CD14-positive monocyte (primary cell): Measurements from ENCODE around the gene RPLP2. TPM values are rescaled to one million over a fixed set of nuclear protein-coding genes. Genes with fewer than 3 reads are reported as not detected.
A peak's percentile ranks its signal among the peaks of the same experiment; 100 is the strongest.

Source experiments
- DNase-seq, 3 donors: peaks; one replicate each; pipeline ENCODE4 v3.0.0-alpha.2; 2011 to 2022
- H2AFZ ChIP-seq: 2 replicates; pipeline ENCODE4 v1.6.0; 2012; ENCODE audit warnings: mild to moderate bottlenecking, low read depth, low read length, inconsistent platforms; ENCODE audit not compliant: insufficient read depth, poor library complexity, severe bottlenecking
- H3K27ac ChIP-seq, 2 donors: 1 replicate in 1 of 2; 2 replicates in 1 of 2; pipeline ENCODE4 v1.5.1; 2012 to 2013; ENCODE audit warnings: low read length in 2 of 2, control low read depth in 1 of 2, inconsistent platforms in 1 of 2, low read depth in 1 of 2, mild to moderate bottlenecking in 1 of 2
- H3K27me3 ChIP-seq, 2 donors: one replicate each; pipeline versions ENCODE4 v1.6.0 to v1.6.1; 2011 to 2013; ENCODE audit warnings: low read length in 2 of 2; ENCODE audit not compliant: control insufficient read depth in 2 of 2, insufficient read depth in 2 of 2
- H3K36me3 ChIP-seq, 2 donors: replicated peaks in 1 of 2; 1 replicate in 1 of 2; 2 replicates in 1 of 2; pipeline versions ENCODE4 v1.5.1 to v1.6.1; 2012 to 2013; ENCODE audit warnings: low read length in 2 of 2, control low read depth in 1 of 2, inconsistent platforms in 1 of 2, mild to moderate bottlenecking in 1 of 2; ENCODE audit not compliant: insufficient read depth in 2 of 2, control insufficient read depth in 1 of 2
- H3K4me1 ChIP-seq, 2 donors: 1 replicate in 1 of 2; 2 replicates in 1 of 2; pipeline versions ENCODE4 v1.5.1 to v1.6.1; 2012 to 2013; ENCODE audit warnings: low read length in 2 of 2, control low read depth in 1 of 2, inconsistent platforms in 1 of 2, mild to moderate bottlenecking in 1 of 2, moderate library complexity in 1 of 2; ENCODE audit not compliant: insufficient read depth in 2 of 2, control insufficient read depth in 1 of 2
- H3K4me2 ChIP-seq: replicated peaks from 2 replicates; pipeline ENCODE3; 2012; ENCODE audit warnings: low read length, moderate library complexity, mild to moderate bottlenecking; ENCODE audit not compliant: poor library complexity, severe bottlenecking; ENCODE audit errors: extremely low read depth
- H3K4me3 ChIP-seq, 3 experiments: fragments of 200-600 bp in 1 of 3; sonication (generic) in 1 of 3; replicated peaks in 1 of 3; 1 replicate in 2 of 3; 2 replicates in 1 of 3; pipeline ENCODE4 v1.5.1; 2011 to 2013; ENCODE audit warnings: low read length in 3 of 3, mild to moderate bottlenecking in 3 of 3, control low read depth in 2 of 3, low read depth in 2 of 3, inconsistent platforms in 1 of 3, moderate library complexity in 1 of 3
- H3K79me2 ChIP-seq: 2 replicates; pipeline ENCODE4 v1.6.0; 2012; ENCODE audit warnings: mild to moderate bottlenecking, control low read depth, inconsistent platforms, low read length, moderate library complexity; ENCODE audit not compliant: insufficient read depth
- H3K9ac ChIP-seq: 2 replicates; pipeline ENCODE4 v1.6.0; 2017; ENCODE audit warnings: low read length, mild to moderate bottlenecking; ENCODE audit not compliant: insufficient read depth, poor library complexity, severe bottlenecking
- H3K9me3 ChIP-seq, 2 donors: replicated peaks in 1 of 2; 1 replicate in 1 of 2; 2 replicates in 1 of 2; pipeline versions ENCODE4 v1.5.1 to v1.6.1; 2012 to 2013; ENCODE audit warnings: low read length in 2 of 2, control low read depth in 1 of 2; ENCODE audit not compliant: control insufficient read depth in 1 of 2, insufficient read depth in 1 of 2
- H4K20me1 ChIP-seq: 2 replicates; pipeline ENCODE4 v1.6.0; 2012; ENCODE audit warnings: mild to moderate bottlenecking, low read length, control low read depth, moderate library complexity; ENCODE audit not compliant: insufficient read depth
- H3K27ac Mint-ChIP-seq, 7 donors: one replicate each; pipeline ENCODE4 v1.8.0; 2020; ENCODE audit warnings: mild to moderate bottlenecking in 7 of 7, mixed read lengths in 7 of 7, moderate library complexity in 6 of 7, inconsistent platforms in 2 of 7
- H3K27me3 Mint-ChIP-seq, 3 donors: one replicate each; pipeline ENCODE4 v1.8.0; 2021 to 2022; ENCODE audit warnings: low read depth in 3 of 3, mild to moderate bottlenecking in 3 of 3, mixed read lengths in 3 of 3, moderate library complexity in 3 of 3, inconsistent platforms in 1 of 3
- H3K36me3 Mint-ChIP-seq, 2 donors: one replicate each; pipeline ENCODE4 v1.8.0; 2020; ENCODE audit warnings: mixed read lengths in 2 of 2, inconsistent platforms in 1 of 2, mild to moderate bottlenecking in 1 of 2
- H3K4me1 Mint-ChIP-seq: one replicate; pipeline ENCODE4 v1.8.0; 2020; ENCODE audit warnings: mild to moderate bottlenecking, mixed read lengths
- H3K4me3 Mint-ChIP-seq, 2 donors: one replicate each; pipeline ENCODE4 v1.8.0; 2020; ENCODE audit warnings: mild to moderate bottlenecking in 2 of 2, mixed read lengths in 2 of 2, moderate library complexity in 1 of 2
- H3K9me3 Mint-ChIP-seq, 7 donors: one replicate each; pipeline ENCODE4 v1.8.0; 2020 to 2022; ENCODE audit warnings: mixed read lengths in 7 of 7, mild to moderate bottlenecking in 6 of 7, moderate library complexity in 6 of 7, inconsistent platforms in 2 of 7
- CTCF ChIP-seq: fragments of 200-600 bp; IDR thresholded peaks from one replicate; pipeline ENCODE4 v1.8.0; 2022; ENCODE audit warnings: antibody characterized with exemption, mild to moderate bottlenecking
- WGBS: methylation state at CpG from one replicate; pipeline ENCODE4 v1.1.5; 2013; ENCODE audit warnings: missing lambda C conversion rate; ENCODE audit not compliant: insufficient coverage; 5-methylcytosine and 5-hydroxymethylcytosine counted together
- intact Hi-C, 2 donors: fragments of 100-400 bp; cut with micrococcal nuclease; formaldehyde crosslinking; loops; one replicate each; pipeline versions ENCODE4 v1.15.0 to v1.15.1; 2023
- polyA plus RNA-seq, 3 donors: library from polyadenylated mRNA; depleted of rRNA in 1 of 3; unstranded in 2 of 3; stranded (reverse) in 1 of 3; fragments of 300-500 nt in 2 of 3; fragments of >200 nt in 1 of 3; fragmentation: Illumina TruSeq in 2 of 3; gene quantifications; 1 replicate in 2 of 3; 2 replicates in 1 of 3; pipeline ENCODE4 v1.2.3, GENCODE V29; 2012 to 2021

The RPLP2 gene
- polyA plus RNA-seq, 3 donors, result 879 to 1,191 (median 990) TPM

GRCh38 chr11:774873-775592 lies 34.7 kb upstream of the RPLP2 start:
- Mint-ChIP-seq H3K36me3 (peaks cover 14 to 46% of the 10 kb centered on the region in 2 donors), H3K4me3 (no peak overlapping the region), H3K4me1 (peaks cover 33% of the 10 kb centered on the region), H3K27me3 (peaks cover 0 to 2% (median 1%) of the 10 kb centered on the region in 3 donors), H3K9me3 (peaks cover 0 to 2% (median 0%) of the 10 kb centered on the region in 7 donors), H3K27ac (peak overlapping the region in 1 of 7 donors; percentile 25)
- H3K79me2 ChIP-seq, result peaks cover 58% of the 10 kb centered on the region
- DNase-seq, result no peak
- H3K9me3 ChIP-seq, result no peaks in the 10 kb centered on the region
- peaks cover 38% of the 10 kb centered on the region in 2 donors for H3K36me3 ChIP-seq
- H3K27me3 ChIP-seq, result no peaks in the 10 kb centered on the region
- no peak overlapping the region for H2AFZ ChIP-seq
- intact Hi-C loops, result no loop called here
- H3K4me1 ChIP-seq, result peaks cover 29 to 36% of the 10 kb centered on the region in 2 donors
- H3K4me3 ChIP-seq, result no peak overlapping the region
- no peak overlapping the region for H3K4me2 ChIP-seq
- H3K27ac ChIP-seq, result peak overlapping the region in 1 of 2 donors; percentile 44
- H3K9ac ChIP-seq, result no peak overlapping the region
- peaks cover 53% of the 10 kb centered on the region for H4K20me1 ChIP-seq
- 82% methylated on average over 10 of the region's 20 CpGs for WGBS
- no peak for TF ChIP-seq CTCF

DNA sequence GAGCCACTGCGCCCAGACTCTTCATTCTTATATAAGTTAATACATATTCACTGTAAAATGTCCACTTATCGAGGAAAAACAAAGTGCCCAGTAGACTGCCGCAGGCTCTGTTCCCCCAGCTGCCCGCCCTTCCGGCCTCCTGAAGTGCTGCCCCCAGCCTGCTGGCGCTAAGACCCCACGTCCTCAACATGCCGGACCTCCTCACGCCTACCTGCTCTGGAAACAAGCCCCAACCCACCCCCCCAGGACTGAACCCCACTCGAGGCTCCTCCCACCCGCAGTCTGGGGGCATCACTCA lies 33.6 kb upstream of the RPLP2 start:
- Histone ChIP-seq H3K4me3 (peak overlapping the region; percentile 57 to 84 (median 60)), H4K20me1 (peaks cover 53% of the 10 kb centered on the region), H3K4me2 (peak overlapping the region; percentile 94), H3K27ac (peak overlapping the region in 1 of 2 donors; percentile 54), H3K79me2 (peaks cover 58% of the 10 kb centered on the region), H3K9ac (peak overlapping the region; percentile 81), H2AFZ (no peak overlapping the region), H3K36me3 (peaks cover 27% of the 10 kb centered on the region in 2 donors), H3K9me3 (no peaks in the 10 kb centered on the region), H3K27me3 (no peaks in the 10 kb centered on the region), H3K4me1 (peaks cover 29 to 36% of the 10 kb centered on the region in 2 donors)
- DNase-seq, result no peak
- peak overlapping the region; percentile 77 to 87 for H3K4me3 Mint-ChIP-seq
- intact Hi-C loops, result loop anchor here (2.0 kb wide), 1 partner anchor 21 kb away; no protein-coding TSS in a partner anchor
- H3K4me1 Mint-ChIP-seq, result peaks cover 39% of the 10 kb centered on the region
- TF ChIP-seq CTCF, result no peak
- H3K36me3 Mint-ChIP-seq, result peaks cover 5 to 35% of the 10 kb centered on the region in 2 donors
- peaks cover 0 to 3% (median 1%) of the 10 kb centered on the region in 3 donors for H3K27me3 Mint-ChIP-seq
- H3K9me3 Mint-ChIP-seq, result peaks cover 0 to 2% (median 0%) of the 10 kb centered on the region in 7 donors
- peak overlapping the region; percentile 33 to 83 (median 58) for H3K27ac Mint-ChIP-seq
- 56% methylated on average over 7 of the region's 11 CpGs for WGBS
